ENCODE results near the gene KCNH2. TPM values are rescaled to one million over a fixed set of nuclear protein-coding genes. Genes with fewer than 3 reads are reported as not detected.

KCNH2 gene
- total RNA-seq, 1 experiment from 2014 or later = 1.5 TPM

DNA sequence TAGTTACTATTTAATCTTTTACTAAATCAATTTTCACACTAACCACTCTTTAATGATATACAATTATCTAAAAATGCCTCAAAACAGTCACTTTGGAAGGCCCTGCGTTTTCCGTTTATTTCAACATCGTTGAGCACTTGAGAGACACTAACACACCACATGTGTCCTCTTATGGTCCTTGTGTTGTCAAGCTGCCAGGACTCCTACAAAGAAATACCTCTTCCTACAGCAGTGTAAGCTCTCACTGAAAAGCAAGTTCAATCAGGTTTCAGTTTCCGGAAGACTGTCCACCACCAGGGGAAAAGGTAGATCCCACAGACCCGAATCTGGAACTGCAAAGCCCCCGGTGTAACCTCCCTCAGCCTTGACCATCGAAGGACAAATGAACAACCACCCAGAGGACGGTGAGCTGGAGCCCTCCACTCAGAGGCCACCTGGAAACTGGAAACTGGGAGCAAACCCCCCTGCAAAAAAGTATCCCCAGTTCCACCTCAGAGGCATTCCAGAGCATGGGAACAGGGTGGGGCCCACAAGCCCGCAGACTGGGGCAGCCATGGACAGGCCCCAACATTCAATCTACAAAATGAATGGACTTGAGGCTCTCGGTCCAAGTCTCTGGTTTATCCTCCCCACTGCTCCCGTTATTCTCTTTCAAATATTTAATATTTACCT lies 37.6 kb downstream of the KCNH2 start:
- CTCF ChIA-PET = no interaction called here
- POLR2A ChIA-PET (ENCODE audit: low non-redundant PET) = no interaction called here
- DNase-seq (ENCODE audit: low spot score) = peak; percentile 44
- no peak overlapping the region for H3K27ac ChIP-seq (ENCODE audit: low read depth, low read length, poor library complexity, severe bottlenecking)
- no peaks in the 10 kb centered on the region for H3K27me3 ChIP-seq (replicated peaks; ENCODE audit: insufficient read depth, low read depth, low read length, poor library complexity)
- peaks cover 14% of the 10 kb centered on the region for H3K4me1 ChIP-seq (ENCODE audit: insufficient read depth, low read length, poor library complexity, severe bottlenecking)
- intact Hi-C loops (cut with micrococcal nuclease; ENCODE audit: unreplicated experiment) = no loop called here
- BruUV-seq (replicated peaks) = no TSS peak
- no peak overlapping the region for H3K4me3 ChIP-seq (ENCODE audit: low read depth, low read length, poor library complexity, severe bottlenecking)
- no peaks in the 10 kb centered on the region for H3K9me3 ChIP-seq (ENCODE audit: low read depth, low read length, poor library complexity, severe bottlenecking)
- TF ChIP-seq, protein P1, sequence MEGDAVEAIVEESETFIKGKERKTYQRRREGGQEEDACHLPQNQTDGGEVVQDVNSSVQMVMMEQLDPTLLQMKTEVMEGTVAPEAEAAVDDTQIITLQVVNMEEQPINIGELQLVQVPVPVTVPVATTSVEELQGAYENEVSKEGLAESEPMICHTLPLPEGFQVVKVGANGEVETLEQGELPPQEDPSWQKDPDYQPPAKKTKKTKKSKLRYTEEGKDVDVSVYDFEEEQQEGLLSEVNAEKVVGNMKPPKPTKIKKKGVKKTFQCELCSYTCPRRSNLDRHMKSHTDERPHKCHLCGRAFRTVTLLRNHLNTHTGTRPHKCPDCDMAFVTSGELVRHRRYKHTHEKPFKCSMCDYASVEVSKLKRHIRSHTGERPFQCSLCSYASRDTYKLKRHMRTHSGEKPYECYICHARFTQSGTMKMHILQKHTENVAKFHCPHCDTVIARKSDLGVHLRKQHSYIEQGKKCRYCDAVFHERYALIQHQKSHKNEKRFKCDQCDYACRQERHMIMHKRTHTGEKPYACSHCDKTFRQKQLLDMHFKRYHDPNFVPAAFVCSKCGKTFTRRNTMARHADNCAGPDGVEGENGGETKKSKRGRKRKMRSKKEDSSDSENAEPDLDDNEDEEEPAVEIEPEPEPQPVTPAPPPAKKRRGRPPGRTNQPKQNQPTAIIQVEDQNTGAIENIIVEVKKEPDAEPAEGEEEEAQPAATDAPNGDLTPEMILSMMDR (conservative IDR thresholded peaks at IDR 0.05; ENCODE audit: low read depth, low read length) = no peak
- no peak for TF ChIP-seq EZH2 (IDR thresholded peaks at IDR 0.05; ENCODE audit: borderline replicate concordance, low read depth, low read length, poor library complexity, severe bottlenecking)
- no peaks in the 10 kb centered on the region for H3K36me3 ChIP-seq (ENCODE audit: insufficient read depth, low read length, poor library complexity, severe bottlenecking)

DNA sequence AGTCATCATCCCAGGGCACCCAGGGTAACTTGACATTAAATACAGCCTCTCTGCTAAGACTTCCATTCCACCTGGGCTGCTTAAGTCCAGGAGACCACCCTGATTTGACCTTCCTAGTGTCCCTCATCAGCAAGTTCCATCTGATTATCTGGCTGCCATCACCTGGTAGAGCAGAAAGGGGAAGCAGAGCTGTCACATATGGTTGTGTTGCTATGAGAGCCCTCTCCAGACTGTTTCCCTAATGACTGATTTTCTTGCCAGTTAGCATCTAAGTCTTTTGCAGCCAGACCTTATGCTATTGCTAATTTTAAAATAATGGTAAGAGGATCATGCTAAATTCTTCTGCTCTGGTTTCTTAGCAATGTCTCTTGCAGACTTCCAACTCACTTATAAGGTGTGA lies 38.7 kb downstream of the KCNH2 start:
- Histone ChIP-seq H3K9me3 (ENCODE audit: low read depth, low read length, poor library complexity, severe bottlenecking) (no peaks in the 10 kb centered on the region), H3K27ac (ENCODE audit: low read depth, low read length, poor library complexity, severe bottlenecking) (no peak overlapping the region), H3K4me1 (ENCODE audit: insufficient read depth, low read length, poor library complexity, severe bottlenecking) (peaks cover 10% of the 10 kb centered on the region), H3K27me3 (replicated peaks; ENCODE audit: insufficient read depth, low read depth, low read length, poor library complexity) (no peaks in the 10 kb centered on the region), H3K36me3 (ENCODE audit: insufficient read depth, low read length, poor library complexity, severe bottlenecking) (no peaks in the 10 kb centered on the region), H3K4me3 (ENCODE audit: low read depth, low read length, poor library complexity, severe bottlenecking) (no peak overlapping the region)
- ChIA-PET POLR2A (ENCODE audit: low non-redundant PET) (no interaction called here), CTCF (no interaction called here)
- no TSS peak for BruUV-seq (replicated peaks)
- TF ChIP-seq EZH2 (IDR thresholded peaks at IDR 0.05; ENCODE audit: borderline replicate concordance, low read depth, low read length, poor library complexity, severe bottlenecking) = no peak
- TF ChIP-seq, protein P1 (conservative IDR thresholded peaks at IDR 0.05; ENCODE audit: low read depth, low read length) = no peak
- DNase-seq (ENCODE audit: low spot score) = no peak
- intact Hi-C loops (cut with micrococcal nuclease; ENCODE audit: unreplicated experiment) = no loop called here

DNA sequence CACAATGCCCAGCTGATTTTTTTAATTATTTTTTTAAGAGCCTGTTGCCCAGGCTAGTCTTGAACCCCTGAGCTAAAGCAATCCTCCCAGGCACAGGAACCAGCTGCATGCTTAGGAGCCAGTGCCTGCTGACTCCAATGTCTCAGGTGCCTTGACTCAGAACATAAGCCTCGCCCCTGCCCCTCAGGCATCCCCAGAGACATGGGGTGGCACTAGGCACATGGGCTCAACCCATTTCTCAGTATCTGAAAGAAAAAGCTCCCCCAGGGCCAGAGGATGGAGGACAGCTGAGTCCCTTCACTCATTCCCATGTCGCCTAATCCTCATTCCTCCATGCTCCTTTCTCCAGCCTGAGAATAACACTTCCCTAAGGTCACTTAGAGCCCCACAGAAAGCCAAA lies 39.1 kb downstream of the KCNH2 start:
- no peak for DNase-seq (ENCODE audit: low spot score)
- H3K27ac ChIP-seq (ENCODE audit: low read depth, low read length, poor library complexity, severe bottlenecking) = no peak overlapping the region
- BruUV-seq (replicated peaks) = no TSS peak

More for the DNA sequence above, 39.1 kb downstream of the KCNH2 start:
- ChIA-PET CTCF (no interaction called here), POLR2A (ENCODE audit: low non-redundant PET) (no interaction called here)
- Histone ChIP-seq H3K9me3 (ENCODE audit: low read depth, low read length, poor library complexity, severe bottlenecking) (no peaks in the 10 kb centered on the region), H3K27me3 (replicated peaks; ENCODE audit: insufficient read depth, low read depth, low read length, poor library complexity) (no peaks in the 10 kb centered on the region), H3K36me3 (ENCODE audit: insufficient read depth, low read length, poor library complexity, severe bottlenecking) (no peaks in the 10 kb centered on the region), H3K4me3 (ENCODE audit: low read depth, low read length, poor library complexity, severe bottlenecking) (no peak overlapping the region), H3K4me1 (ENCODE audit: insufficient read depth, low read length, poor library complexity, severe bottlenecking) (peaks cover 10% of the 10 kb centered on the region)
- intact Hi-C loops (cut with micrococcal nuclease; ENCODE audit: unreplicated experiment) = no loop called here
- TF ChIP-seq EZH2 (IDR thresholded peaks at IDR 0.05; ENCODE audit: borderline replicate concordance, low read depth, low read length, poor library complexity, severe bottlenecking) = no peak
- TF ChIP-seq, protein P1 (conservative IDR thresholded peaks at IDR 0.05; ENCODE audit: low read depth, low read length) = no peak
